Fibroblast of the aortic adventitia (primary cell): ENCODE measurements around the gene GATAD1. TPM values are rescaled to one million over a fixed set of nuclear protein-coding genes. Genes with fewer than 3 reads are reported as not detected.

Experiments used
- DNase-seq: peaks from one replicate; pipeline ENCODE4 v3.0.0-alpha.2; 2010; ENCODE audit warnings: low read depth
- H3K4me3 ChIP-seq: 2 replicates; pipeline ENCODE4 v1.5.1; 2011; ENCODE audit warnings: low read depth, mild to moderate bottlenecking, control low read depth, low read length, moderate library complexity
- CTCF ChIP-seq: IDR thresholded peaks from 2 replicates; pipeline ENCODE4 v1.5.1; 2011; ENCODE audit warnings: mild to moderate bottlenecking, low read length, control low read depth, inconsistent platforms; ENCODE audit not compliant: insufficient read depth
- total RNA-seq: library from RNA; depleted of rRNA; stranded (reverse); fragments of >200 nt; gene quantifications from 2 replicates; pipeline ENCODE4 v1.2.3, GENCODE V29; 2012; ENCODE audit warnings: low replicate concordance

Gene GATAD1
- 14.8 and 25.7 TPM in 2 replicates for total RNA-seq

- TF ChIP-seq CTCF = peak; percentile 94
- peak; percentile 93 for DNase-seq
Measured at GRCh38 chr7:92447345-92448204, at the start of gene GATAD1. GATAD1 (plus strand) TSS chr7:92447482; CDS start chr7:92447730, 248 bp downstream.

GRCh38 chr7:92397542-92397941 is 49.7 kb upstream of the GATAD1 start:
- DNase-seq = no peak
- H3K4me3 ChIP-seq = no peak overlapping the region
- no peak for TF ChIP-seq CTCF

More at GRCh38 chr7:92447345-92448204, at the start of gene GATAD1:
- H3K4me3 ChIP-seq = peak within 1 kb of the TSS; percentile 92

GRCh38 chr7:92400013-92400412 is 47.3 kb upstream of the GATAD1 start:
- H3K4me3 ChIP-seq = no peak overlapping the region
- TF ChIP-seq CTCF = no peak
- no peak for DNase-seq

GRCh38 chr7:92402920-92403759 is 44.1 kb upstream of the GATAD1 start:
- peak; percentile 76 for DNase-seq
- TF ChIP-seq CTCF = no peak
- no peak overlapping the region for H3K4me3 ChIP-seq

GRCh38 chr7:92403760-92404074 is 43.6 kb upstream of the GATAD1 start:
- no peak for DNase-seq
- TF ChIP-seq CTCF = no peak
- no peak overlapping the region for H3K4me3 ChIP-seq

- H3K4me3 ChIP-seq = no peak overlapping the region
- no peak for TF ChIP-seq CTCF
- no peak for DNase-seq
Measured at GRCh38 chr7:92404170-92404614, 43.1 kb upstream of the GATAD1 start.
